ENCODE results near the gene LAMC1. TPM values are rescaled to one million over a fixed set of nuclear protein-coding genes. Genes with fewer than 3 reads are reported as not detected.

Gene LAMC1
- polyA plus RNA-seq, 1 donor (not counting 4 experiments of a cell fraction or from before 2014, with no cell fraction given): 66.6 TPM

- no peak for FAIRE-seq
- Histone ChIP-seq H4K20me1 (ENCODE audit: control insufficient read depth, extremely low read depth, insufficient read depth, low read length) (no peaks in the 10 kb centered on the region), H2AFZ (ENCODE audit: control insufficient read depth, low read length) (no peak overlapping the region), H3K79me2 (ENCODE audit: control insufficient read depth, insufficient read depth, low read length) (no peaks in the 10 kb centered on the region), H3K27me3 (ENCODE audit: control insufficient read depth, extremely low read depth, insufficient read depth, low read length) (no peaks in the 10 kb centered on the region), H3K4me1 (ENCODE audit: control insufficient read depth, extremely low read depth, insufficient read depth, low read length) (peaks cover 12% of the 10 kb centered on the region), H3K27ac (ENCODE audit: control insufficient read depth, insufficient read depth, low read length) (no peak overlapping the region), H3K9me3 (ENCODE audit: control insufficient read depth, low read depth, low read length) (no peaks in the 10 kb centered on the region), H3K9ac (ENCODE audit: control insufficient read depth, extremely low read depth, insufficient read depth, low read length) (no peak overlapping the region), H3K9me1 (ENCODE audit: control insufficient read depth, extremely low read depth, insufficient read depth, low read length) (no peaks in the 10 kb centered on the region), H3K36me3 (ENCODE audit: control insufficient read depth in 2 of 2, extremely low read depth in 1 of 2, insufficient read depth in 2 of 2, low read length in 2 of 2) (no peaks in the 10 kb centered on the region), H3K4me2 (ENCODE audit: control insufficient read depth, extremely low read depth, insufficient read depth, low read depth, low read length) (no peak overlapping the region), H3K4me3 (ENCODE audit: control insufficient read depth in 2 of 3, extremely low read depth in 1 of 3, insufficient read depth in 2 of 3, low read depth in 1 of 3, low read length in 3 of 3) (no peak overlapping the region)
- DNase-seq (ENCODE audit: low read depth, low spot score): no peak
- TF ChIP-seq, protein P1, sequence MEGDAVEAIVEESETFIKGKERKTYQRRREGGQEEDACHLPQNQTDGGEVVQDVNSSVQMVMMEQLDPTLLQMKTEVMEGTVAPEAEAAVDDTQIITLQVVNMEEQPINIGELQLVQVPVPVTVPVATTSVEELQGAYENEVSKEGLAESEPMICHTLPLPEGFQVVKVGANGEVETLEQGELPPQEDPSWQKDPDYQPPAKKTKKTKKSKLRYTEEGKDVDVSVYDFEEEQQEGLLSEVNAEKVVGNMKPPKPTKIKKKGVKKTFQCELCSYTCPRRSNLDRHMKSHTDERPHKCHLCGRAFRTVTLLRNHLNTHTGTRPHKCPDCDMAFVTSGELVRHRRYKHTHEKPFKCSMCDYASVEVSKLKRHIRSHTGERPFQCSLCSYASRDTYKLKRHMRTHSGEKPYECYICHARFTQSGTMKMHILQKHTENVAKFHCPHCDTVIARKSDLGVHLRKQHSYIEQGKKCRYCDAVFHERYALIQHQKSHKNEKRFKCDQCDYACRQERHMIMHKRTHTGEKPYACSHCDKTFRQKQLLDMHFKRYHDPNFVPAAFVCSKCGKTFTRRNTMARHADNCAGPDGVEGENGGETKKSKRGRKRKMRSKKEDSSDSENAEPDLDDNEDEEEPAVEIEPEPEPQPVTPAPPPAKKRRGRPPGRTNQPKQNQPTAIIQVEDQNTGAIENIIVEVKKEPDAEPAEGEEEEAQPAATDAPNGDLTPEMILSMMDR (optimal IDR thresholded peaks at IDR 0.05 in 1 of 3, IDR thresholded peaks at IDR 0.05 in 1 of 3, conservative IDR thresholded peaks at IDR 0.05 in 1 of 3; ENCODE audit: extremely low read depth in 1 of 3, insufficient read depth in 2 of 3, low read length in 3 of 3): no peak
- no peak for TF ChIP-seq EZH2 (IDR thresholded peaks at IDR 0.05; ENCODE audit: low read length)
- dilution Hi-C loops (cut with MboI; ENCODE audit: extremely low pct_ligation_motif_present, low sequenced_read_pairs): no loop called here
These were observed 26.4 kb upstream of the LAMC1 start for GRCh38 chr1:182996816-182997215.

DNA sequence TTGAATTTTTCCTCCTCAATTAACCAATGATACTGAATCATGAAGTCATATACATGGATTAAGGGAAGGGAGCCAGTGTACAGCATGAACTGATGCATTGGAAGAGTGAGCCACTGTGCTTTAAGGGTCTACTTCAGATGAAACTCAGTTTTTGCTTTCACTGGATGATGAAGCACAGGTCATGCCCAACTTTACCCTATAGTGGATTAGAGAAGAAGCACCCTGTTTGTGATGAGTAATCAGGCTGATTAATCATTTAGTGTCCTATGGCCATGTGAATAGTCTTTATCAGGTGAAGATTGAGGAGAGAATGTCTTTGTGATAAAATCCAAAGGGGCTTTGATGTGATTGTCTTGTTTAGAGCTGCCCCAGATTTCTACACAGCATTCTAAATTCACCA is 24.7 kb upstream of the LAMC1 start:
- H3K9me3 ChIP-seq (ENCODE audit: control insufficient read depth, low read depth, low read length): no peaks in the 10 kb centered on the region
- no peak overlapping the region for H3K4me3 ChIP-seq (ENCODE audit: control insufficient read depth in 2 of 3, extremely low read depth in 1 of 3, insufficient read depth in 2 of 3, low read depth in 1 of 3, low read length in 3 of 3)
- no peaks in the 10 kb centered on the region for H4K20me1 ChIP-seq (ENCODE audit: control insufficient read depth, extremely low read depth, insufficient read depth, low read length)
- DNase-seq (ENCODE audit: low read depth, low spot score) (no peak), FAIRE-seq (peak; percentile 69)
- H2AFZ ChIP-seq (ENCODE audit: control insufficient read depth, low read length): no peak overlapping the region
- no peaks in the 10 kb centered on the region for H3K36me3 ChIP-seq (ENCODE audit: control insufficient read depth in 2 of 2, extremely low read depth in 1 of 2, insufficient read depth in 2 of 2, low read length in 2 of 2)
- dilution Hi-C loops (cut with MboI; ENCODE audit: extremely low pct_ligation_motif_present, low sequenced_read_pairs): no loop called here
- H3K4me1 ChIP-seq (ENCODE audit: control insufficient read depth, extremely low read depth, insufficient read depth, low read length): peaks cover 20% of the 10 kb centered on the region
- no peaks in the 10 kb centered on the region for H3K79me2 ChIP-seq (ENCODE audit: control insufficient read depth, insufficient read depth, low read length)
- H3K4me2 ChIP-seq (ENCODE audit: control insufficient read depth, extremely low read depth, insufficient read depth, low read depth, low read length): no peak overlapping the region
- H3K9ac ChIP-seq (ENCODE audit: control insufficient read depth, extremely low read depth, insufficient read depth, low read length): no peak overlapping the region
- H3K27ac ChIP-seq (ENCODE audit: control insufficient read depth, insufficient read depth, low read length): no peak overlapping the region
- TF ChIP-seq EZH2 (IDR thresholded peaks at IDR 0.05; ENCODE audit: low read length): no peak
- TF ChIP-seq, protein P1 (optimal IDR thresholded peaks at IDR 0.05 in 1 of 3, IDR thresholded peaks at IDR 0.05 in 1 of 3, conservative IDR thresholded peaks at IDR 0.05 in 1 of 3; ENCODE audit: extremely low read depth in 1 of 3, insufficient read depth in 2 of 3, low read length in 3 of 3): no peak
- no peaks in the 10 kb centered on the region for H3K27me3 ChIP-seq (ENCODE audit: control insufficient read depth, extremely low read depth, insufficient read depth, low read length)
- H3K9me1 ChIP-seq (ENCODE audit: control insufficient read depth, extremely low read depth, insufficient read depth, low read length): no peaks in the 10 kb centered on the region

All from keratinocyte (primary cell).